ENCODE results near the gene ABCB1. TPM values are rescaled to one million over a fixed set of nuclear protein-coding genes. Genes with fewer than 3 reads are reported as not detected.

Gene ABCB1
- total RNA-seq, 2 experiments from 2014 or later = 10.6 to 12.2 TPM

DNA sequence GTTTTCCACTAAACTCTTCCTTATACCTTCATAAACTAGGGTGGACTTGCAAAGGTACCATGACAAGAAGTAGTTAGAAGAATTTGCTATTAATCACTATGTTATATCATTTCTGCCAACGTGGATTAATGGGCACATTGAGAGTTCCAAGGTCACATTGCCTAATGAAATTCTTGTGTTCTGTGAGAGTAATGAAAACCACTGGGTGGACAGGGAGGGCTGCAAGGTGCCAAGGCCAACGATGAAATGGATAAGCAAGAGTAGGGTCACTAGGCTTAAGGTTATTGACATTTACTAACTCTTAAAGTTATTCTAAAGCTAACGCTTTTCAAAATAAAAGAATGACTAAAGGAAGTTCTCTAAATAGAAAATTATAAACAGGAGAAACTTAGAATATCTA is 118.6 kb downstream of the ABCB1 start:
- Histone ChIP-seq H3K27ac (ENCODE audit: low read depth in 1 of 2, low read length in 2 of 2) (no peak overlapping the region), H3K36me3 (ENCODE audit: insufficient read depth, low read length) (no peaks in the 10 kb centered on the region), H3K9me3 (ENCODE audit: control insufficient read depth in 1 of 2, insufficient read depth in 1 of 2, low read length in 2 of 2) (peaks cover 0 to 5% of the 10 kb centered on the region in 2 experiments), H3K4me3 (ENCODE audit: low read length) (no peak overlapping the region), H3K4me1 (ENCODE audit: insufficient read depth, low read length) (no peaks in the 10 kb centered on the region), H3K27me3 (ENCODE audit: control insufficient read depth in 1 of 2, insufficient read depth in 2 of 2, low read length in 2 of 2) (peaks cover 2 to 13% of the 10 kb centered on the region in 2 experiments)
- CTCF ChIA-PET = no interaction called here
- H3K27me3 Mint-ChIP-seq = peaks cover 23% of the 10 kb centered on the region
- no peaks in the 10 kb centered on the region for H3K9me3 Mint-ChIP-seq
- no peaks in the 10 kb centered on the region for H3K36me3 Mint-ChIP-seq (ENCODE audit: low read depth)
- intact Hi-C loops (cut with DNase I, micrococcal nuclease) = no loop called here
- ATAC-seq (ENCODE audit: poor library complexity) (no peak), DNase-seq (no peak)
- no peak overlapping the region for H3K27ac Mint-ChIP-seq
- H3K4me1 Mint-ChIP-seq (ENCODE audit: low read depth) = no peaks in the 10 kb centered on the region
- POLR2A ChIA-PET = no interaction called here
- TF ChIP-seq, protein P1, sequence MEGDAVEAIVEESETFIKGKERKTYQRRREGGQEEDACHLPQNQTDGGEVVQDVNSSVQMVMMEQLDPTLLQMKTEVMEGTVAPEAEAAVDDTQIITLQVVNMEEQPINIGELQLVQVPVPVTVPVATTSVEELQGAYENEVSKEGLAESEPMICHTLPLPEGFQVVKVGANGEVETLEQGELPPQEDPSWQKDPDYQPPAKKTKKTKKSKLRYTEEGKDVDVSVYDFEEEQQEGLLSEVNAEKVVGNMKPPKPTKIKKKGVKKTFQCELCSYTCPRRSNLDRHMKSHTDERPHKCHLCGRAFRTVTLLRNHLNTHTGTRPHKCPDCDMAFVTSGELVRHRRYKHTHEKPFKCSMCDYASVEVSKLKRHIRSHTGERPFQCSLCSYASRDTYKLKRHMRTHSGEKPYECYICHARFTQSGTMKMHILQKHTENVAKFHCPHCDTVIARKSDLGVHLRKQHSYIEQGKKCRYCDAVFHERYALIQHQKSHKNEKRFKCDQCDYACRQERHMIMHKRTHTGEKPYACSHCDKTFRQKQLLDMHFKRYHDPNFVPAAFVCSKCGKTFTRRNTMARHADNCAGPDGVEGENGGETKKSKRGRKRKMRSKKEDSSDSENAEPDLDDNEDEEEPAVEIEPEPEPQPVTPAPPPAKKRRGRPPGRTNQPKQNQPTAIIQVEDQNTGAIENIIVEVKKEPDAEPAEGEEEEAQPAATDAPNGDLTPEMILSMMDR (IDR thresholded peaks at IDR 0.05) = no peak
- H3K4me3 Mint-ChIP-seq = no peak overlapping the region

DNA sequence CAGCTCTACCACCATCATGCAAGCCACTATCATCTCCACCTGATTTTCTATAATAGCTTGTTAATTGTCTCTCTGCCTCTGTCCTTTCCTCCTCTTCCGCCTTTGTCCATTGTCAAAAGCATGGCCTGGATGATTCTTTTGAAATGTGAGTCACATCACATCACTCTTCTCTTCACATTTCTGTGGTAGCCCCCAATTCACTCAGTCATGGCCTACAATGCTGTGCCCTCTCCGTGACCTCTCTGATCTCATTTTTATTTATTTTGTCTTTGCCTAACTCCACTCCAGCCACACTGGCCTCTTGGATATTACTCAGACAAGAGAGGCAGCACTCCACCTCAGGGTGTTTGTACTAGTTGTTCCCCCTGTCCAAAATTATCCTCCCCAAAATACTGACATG is 120.3 kb downstream of the ABCB1 start:
- H3K27ac Mint-ChIP-seq = no peak overlapping the region
- CTCF ChIA-PET = no interaction called here

GRCh38 chr7:87479951-87480350 is 120.7 kb downstream of the ABCB1 start:
- ChIA-PET POLR2A (no interaction called here), CTCF (no interaction called here)
- H3K27ac Mint-ChIP-seq = no peak overlapping the region
- H3K27me3 ChIP-seq (ENCODE audit: control insufficient read depth in 1 of 2, insufficient read depth in 2 of 2, low read length in 2 of 2) = peaks cover 16 to 27% of the 10 kb centered on the region in 2 experiments
- TF ChIP-seq, protein P1 (IDR thresholded peaks at IDR 0.05) = no peak
- H3K4me1 ChIP-seq (ENCODE audit: insufficient read depth, low read length) = peaks cover 10% of the 10 kb centered on the region
- intact Hi-C loops (cut with DNase I, micrococcal nuclease) = no loop called here
- H3K36me3 Mint-ChIP-seq (ENCODE audit: low read depth) = no peaks in the 10 kb centered on the region
- ATAC-seq (ENCODE audit: poor library complexity) (no peak), DNase-seq (no peak)
- H3K9me3 Mint-ChIP-seq = no peaks in the 10 kb centered on the region
- no peak overlapping the region for H3K4me3 Mint-ChIP-seq
- peaks cover 2% of the 10 kb centered on the region for H3K4me1 Mint-ChIP-seq (ENCODE audit: low read depth)
- H3K27ac ChIP-seq (ENCODE audit: low read depth in 1 of 2, low read length in 2 of 2) = no peak overlapping the region
- peaks cover 22% of the 10 kb centered on the region for H3K27me3 Mint-ChIP-seq
- H3K4me3 ChIP-seq (ENCODE audit: low read length) = no peak overlapping the region
- H3K9me3 ChIP-seq (ENCODE audit: control insufficient read depth in 1 of 2, insufficient read depth in 1 of 2, low read length in 2 of 2) = peaks cover 0 to 5% of the 10 kb centered on the region in 2 experiments
- H3K36me3 ChIP-seq (ENCODE audit: insufficient read depth, low read length) = no peaks in the 10 kb centered on the region

More for the DNA sequence above, 120.3 kb downstream of the ABCB1 start:
- POLR2A ChIA-PET = no interaction called here
- Histone ChIP-seq H3K36me3 (ENCODE audit: insufficient read depth, low read length) (no peaks in the 10 kb centered on the region), H3K4me1 (ENCODE audit: insufficient read depth, low read length) (peaks cover 5% of the 10 kb centered on the region), H3K4me3 (ENCODE audit: low read length) (no peak overlapping the region), H3K9me3 (ENCODE audit: control insufficient read depth in 1 of 2, insufficient read depth in 1 of 2, low read length in 2 of 2) (peaks cover 0 to 5% of the 10 kb centered on the region in 2 experiments), H3K27ac (ENCODE audit: low read depth in 1 of 2, low read length in 2 of 2) (no peak overlapping the region), H3K27me3 (ENCODE audit: control insufficient read depth in 1 of 2, insufficient read depth in 2 of 2, low read length in 2 of 2) (peaks cover 16 to 27% of the 10 kb centered on the region in 2 experiments)
- no peak overlapping the region for H3K4me3 Mint-ChIP-seq
- TF ChIP-seq, protein P1 (IDR thresholded peaks at IDR 0.05) = no peak
- peaks cover 19% of the 10 kb centered on the region for H3K27me3 Mint-ChIP-seq
- no peak for ATAC-seq (ENCODE audit: poor library complexity)
- H3K4me1 Mint-ChIP-seq (ENCODE audit: low read depth) = no peaks in the 10 kb centered on the region
- no peak for DNase-seq
- intact Hi-C loops (cut with DNase I, micrococcal nuclease) = no loop called here
- no peaks in the 10 kb centered on the region for H3K36me3 Mint-ChIP-seq (ENCODE audit: low read depth)
- no peaks in the 10 kb centered on the region for H3K9me3 Mint-ChIP-seq
